H9 (cell line): ENCODE measurements around the gene MAP3K5. TPM values are rescaled to one million over a fixed set of nuclear protein-coding genes. Genes with fewer than 3 reads are reported as not detected.

Experiments used
- DNase-seq: peaks from one replicate; pipeline ENCODE4 v3.0.0-alpha.2; 2017
- H2AFZ ChIP-seq: one replicate; pipeline ENCODE4 v1.6.1; 2013; ENCODE audit warnings: mild to moderate bottlenecking, low read length, control low read depth, moderate library complexity
- H2AK5ac ChIP-seq: 2 replicates; pipeline ENCODE4 v1.6.1; 2013; ENCODE audit warnings: low read length, control low read depth, mixed read lengths; ENCODE audit not compliant: insufficient read length
- H2BK120ac ChIP-seq: one replicate; pipeline ENCODE4 v1.6.1; 2013; ENCODE audit warnings: low read depth, mild to moderate bottlenecking, low read length, control low read depth, inconsistent platforms; ENCODE audit not compliant: poor library complexity, severe bottlenecking
- H2BK12ac ChIP-seq: 2 replicates; pipeline ENCODE4 v1.6.1; 2013; ENCODE audit warnings: low read length, control low read depth, mixed read lengths, low read depth; ENCODE audit not compliant: insufficient read length
- H2BK15ac ChIP-seq: 2 replicates; pipeline ENCODE4 v1.6.1; 2013; ENCODE audit warnings: low read depth, low read length, control low read depth
- H2BK20ac ChIP-seq: one replicate; pipeline ENCODE4 v1.6.1; 2013; ENCODE audit warnings: low read depth, mild to moderate bottlenecking, low read length, control low read depth, inconsistent platforms; ENCODE audit not compliant: poor library complexity, severe bottlenecking
- H2BK5ac ChIP-seq: 2 replicates; pipeline ENCODE4 v1.6.1; 2013; ENCODE audit warnings: low read length, control low read depth, mixed read lengths; ENCODE audit not compliant: insufficient read length
- H3K14ac ChIP-seq: 2 replicates; pipeline ENCODE4 v1.6.1; 2013; ENCODE audit warnings: low read length, control low read depth; ENCODE audit not compliant: insufficient read depth
- H3K18ac ChIP-seq: 2 replicates; pipeline ENCODE4 v1.6.1; 2013; ENCODE audit warnings: low read depth, mild to moderate bottlenecking, mixed read lengths, low read length, control low read depth; ENCODE audit not compliant: insufficient read length
- H3K23ac ChIP-seq: 2 replicates; pipeline ENCODE4 v1.6.1; 2013; ENCODE audit warnings: low read length, control low read depth, mixed read lengths, low read depth; ENCODE audit not compliant: insufficient read length
- H3K23me2 ChIP-seq: 2 replicates; pipeline ENCODE4 v1.6.1; 2013; ENCODE audit warnings: low read depth, mild to moderate bottlenecking, mixed read lengths, low read length, control low read depth; ENCODE audit not compliant: insufficient read length, poor library complexity, severe bottlenecking
- H3K27ac ChIP-seq: 2 replicates; pipeline ENCODE4 v1.5.1; 2013; ENCODE audit warnings: low read length, control low read depth, mixed read lengths, low read depth; ENCODE audit not compliant: insufficient read length
- H3K27me3 ChIP-seq: 2 replicates; pipeline ENCODE4 v1.6.1; 2013; ENCODE audit warnings: low read length, control low read depth, inconsistent platforms; ENCODE audit not compliant: insufficient read depth
- H3K4ac ChIP-seq: 2 replicates; pipeline ENCODE4 v1.6.1; 2013; ENCODE audit warnings: low read depth, mild to moderate bottlenecking, control low read depth, inconsistent platforms, low read length, moderate library complexity
- H3K4me1 ChIP-seq: 2 replicates; pipeline ENCODE4 v1.6.1; 2013; ENCODE audit warnings: low read length, control low read depth, inconsistent platforms; ENCODE audit not compliant: insufficient read depth
- H3K4me2 ChIP-seq: 2 replicates; pipeline ENCODE4 v1.6.1; 2013; ENCODE audit warnings: low read length, control low read depth, mixed read lengths; ENCODE audit not compliant: insufficient read length, insufficient read depth
- H3K56ac ChIP-seq: 2 replicates; pipeline ENCODE4 v1.6.1; 2013; ENCODE audit warnings: low read depth, mild to moderate bottlenecking, mixed read lengths, low read length, control low read depth; ENCODE audit not compliant: insufficient read length
- H3K79me1 ChIP-seq: 2 replicates; pipeline ENCODE4 v1.6.1; 2013; ENCODE audit warnings: low read depth, mild to moderate bottlenecking, moderate library complexity, low read length, control low read depth, inconsistent platforms; ENCODE audit not compliant: insufficient read depth, poor library complexity, severe bottlenecking
- H3K79me2 ChIP-seq: 2 replicates; pipeline ENCODE4 v1.6.1; 2013; ENCODE audit warnings: low read length, control low read depth, inconsistent platforms; ENCODE audit not compliant: insufficient read depth
- H3K9ac ChIP-seq: 2 replicates; pipeline ENCODE4 v1.6.1; 2013; ENCODE audit warnings: low read length, control low read depth, mixed read lengths; ENCODE audit not compliant: insufficient read length; ENCODE audit errors: extremely low read depth
- H3K9me3 ChIP-seq: one replicate; pipeline ENCODE4 v1.6.1; 2013; ENCODE audit warnings: low read depth, low read length, inconsistent platforms; ENCODE audit not compliant: control insufficient read depth
- H3T11ph ChIP-seq: one replicate; pipeline ENCODE4 v1.6.1; 2013; ENCODE audit warnings: mild to moderate bottlenecking, low read length, control low read depth, inconsistent platforms
- H4K20me1 ChIP-seq: one replicate; pipeline ENCODE4 v1.6.1; 2013; ENCODE audit not compliant: control insufficient read depth, insufficient read length, insufficient read depth
- H4K5ac ChIP-seq: 2 replicates; pipeline ENCODE4 v1.6.1; 2013; ENCODE audit warnings: low read depth, mild to moderate bottlenecking, mixed read lengths, low read length, control low read depth; ENCODE audit not compliant: insufficient read length
- H4K8ac ChIP-seq: replicated peaks from 2 replicates; pipeline ENCODE4 v1.6.1; 2013; ENCODE audit warnings: low read length, control low read depth, mixed read lengths, low read depth; ENCODE audit not compliant: insufficient read length
- H4K91ac ChIP-seq: 2 replicates; pipeline ENCODE4 v1.6.1; 2013; ENCODE audit warnings: low read depth, mild to moderate bottlenecking, moderate library complexity, mixed read lengths, low read length, control low read depth; ENCODE audit not compliant: insufficient read length
- H3K27ac Mint-ChIP-seq, 3 experiments: 2 replicates in 2 of 3; 3 replicates in 1 of 3; pipeline ENCODE4 v1.8.0; 2020 to 2021; ENCODE audit warnings: mixed read lengths in 3 of 3, mild to moderate bottlenecking in 1 of 3, moderate library complexity in 1 of 3
- H3K27me3 Mint-ChIP-seq: 2 replicates; pipeline ENCODE4 v1.8.0; 2021; ENCODE audit warnings: low read depth, mild to moderate bottlenecking, moderate library complexity, mixed read lengths
- H3K36me3 Mint-ChIP-seq, 3 experiments: 2 replicates in 2 of 3; 3 replicates in 1 of 3; pipeline ENCODE4 v1.8.0; 2020 to 2021; ENCODE audit warnings: low read depth in 3 of 3, mixed read lengths in 3 of 3; ENCODE audit not compliant: insufficient read depth in 1 of 3
- H3K4me1 Mint-ChIP-seq, 2 experiments: 2 replicates each; pipeline ENCODE4 v1.8.0; 2020; ENCODE audit warnings: mixed read lengths in 2 of 2
- H3K4me3 Mint-ChIP-seq, 2 experiments: 2 replicates in 1 of 2; 3 replicates in 1 of 2; pipeline ENCODE4 v1.8.0; 2020 to 2021; ENCODE audit warnings: mild to moderate bottlenecking in 2 of 2, mixed read lengths in 2 of 2, moderate library complexity in 1 of 2
- H3K9me3 Mint-ChIP-seq, 2 experiments: 2 replicates in 1 of 2; 3 replicates in 1 of 2; pipeline ENCODE4 v1.8.0; 2020; ENCODE audit warnings: mild to moderate bottlenecking in 2 of 2, mixed read lengths in 2 of 2, moderate library complexity in 1 of 2
- CTCF ChIP-seq: fragments of 200-600 bp; sonication (generic); conservative IDR thresholded peaks from 3 replicates; pipeline ENCODE4 v1.8.0; 2021; ENCODE audit warnings: antibody characterized with exemption, mild to moderate bottlenecking
- WGBS: extraction: QIAGEN DNeasy Blood & Tissue Kit; methylation state at CpG from one replicate; pipeline ENCODE4 v1.1.7; 2013; ENCODE audit warnings: missing lambda C conversion rate, low lambda C conversion rate, mixed read lengths; ENCODE audit not compliant: insufficient read length; ENCODE audit errors: extremely low coverage; 5-methylcytosine and 5-hydroxymethylcytosine counted together
- total RNA-seq: library from RNA; stranded (reverse); gene quantifications from 2 replicates; pipeline ENCODE4 v1.2.1, GENCODE V29; 2021

The MAP3K5 gene
- total RNA-seq, 1 experiment from 2014 or later = 1.6 TPM

- Histone ChIP-seq H3T11ph (no peak overlapping the region), H2BK20ac (no peak overlapping the region), H3K4ac (no peak overlapping the region), H2BK15ac (no peak overlapping the region), H4K91ac (no peak overlapping the region), H3K23me2 (no peaks in the 10 kb centered on the region), H3K27ac (no peak overlapping the region), H3K9ac (no peak overlapping the region), H4K8ac (no peak overlapping the region), H2AFZ (no peak overlapping the region), H3K79me1 (peaks cover 6% of the 10 kb centered on the region), H3K56ac (no peak overlapping the region), H3K27me3 (no peaks in the 10 kb centered on the region), H3K9me3 (no peaks in the 10 kb centered on the region), H2BK12ac (no peak overlapping the region), H3K4me2 (no peak overlapping the region), H3K14ac (no peak overlapping the region), H3K23ac (no peak overlapping the region), H4K20me1 (no peaks in the 10 kb centered on the region), H2BK120ac (no peak overlapping the region), H4K5ac (no peak overlapping the region), H3K4me1 (peaks cover 5% of the 10 kb centered on the region), H2BK5ac (no peak overlapping the region), H3K18ac (no peak overlapping the region), H3K79me2 (peaks cover 6% of the 10 kb centered on the region; the same call in 1 of the 2 replicates), H2AK5ac (no peak overlapping the region)
- H3K9me3 Mint-ChIP-seq = no peaks in the 10 kb centered on the region; a peak in 1 of 5 replicates
- H3K27ac Mint-ChIP-seq = peak overlapping the region in 2 of 3 experiments; percentile 16 to 69; a peak in 2 of 7 replicates
- DNase-seq = no peak
- H3K27me3 Mint-ChIP-seq = no peaks in the 10 kb centered on the region
- peaks cover 23 to 40% (median 24%) of the 10 kb centered on the region in 3 experiments; a peak in 6 of 7 replicates for H3K36me3 Mint-ChIP-seq
- no peak overlapping the region for H3K4me3 Mint-ChIP-seq
- peaks cover 16 to 26% of the 10 kb centered on the region in 2 experiments for H3K4me1 Mint-ChIP-seq
- WGBS = no CpG with 5 or more reads among the region's 1 CpG
- TF ChIP-seq CTCF = no peak
Observed at GRCh38 chr6:136511397-136511796, 280.9 kb downstream of the MAP3K5 start.
